Uterus (tissue), 2 donors: ENCODE data around the gene KIAA0232.

ENCODE experiments used
- CTCF ChIP-seq, 4 experiments: fragments of 200-600 bp in 2 of 4; fragments of 450-650 bp in 2 of 4; sonication (generic) in 2 of 4; IDR thresholded peaks; one replicate each; pipeline ENCODE4 v1.5.1; 2016 to 2019; ENCODE audit warnings: antibody characterized with exemption in 4 of 4, mild to moderate bottlenecking in 2 of 4, moderate library complexity in 1 of 4
- POLR2A ChIP-seq, 2 donors: fragments of 450-650 bp; IDR thresholded peaks; one replicate each; pipeline ENCODE4 v1.6.1; 2016; ENCODE audit warnings: antibody characterized with exemption in 2 of 2, mild to moderate bottlenecking in 1 of 2, moderate library complexity in 1 of 2

- no peak for TF ChIP-seq POLR2A (IDR thresholded peaks at IDR 0.05)
- TF ChIP-seq CTCF (IDR thresholded peaks at IDR 0.05): no peak
These were observed 41.5 kb downstream of the KIAA0232 start for GRCh38 chr4:6824071-6824470.
